Cardiac fibroblast (primary cell): ENCODE measurements around the gene CDKN1C.

Source experiments
- DNase-seq, 2 donors: peaks; one replicate each; pipeline versions ENCODE4 v3.0.0 to v3.0.0-alpha.2; 2010; ENCODE audit warnings: low read depth in 2 of 2
- H3K4me3 ChIP-seq, 2 donors: replicated peaks in 1 of 2; 1 replicate in 1 of 2; 2 replicates in 1 of 2; pipeline ENCODE4 v1.5.1; 2011; ENCODE audit warnings: low read depth in 2 of 2, low read length in 2 of 2, mild to moderate bottlenecking in 2 of 2, moderate library complexity in 1 of 2
- TF ChIP-seq, protein P1 (sequence below): IDR thresholded peaks from one replicate; pipeline ENCODE4 v1.5.1; 2011; ENCODE audit warnings: low read depth, mild to moderate bottlenecking, low read length, inconsistent platforms

Gene CDKN1C

DNA sequence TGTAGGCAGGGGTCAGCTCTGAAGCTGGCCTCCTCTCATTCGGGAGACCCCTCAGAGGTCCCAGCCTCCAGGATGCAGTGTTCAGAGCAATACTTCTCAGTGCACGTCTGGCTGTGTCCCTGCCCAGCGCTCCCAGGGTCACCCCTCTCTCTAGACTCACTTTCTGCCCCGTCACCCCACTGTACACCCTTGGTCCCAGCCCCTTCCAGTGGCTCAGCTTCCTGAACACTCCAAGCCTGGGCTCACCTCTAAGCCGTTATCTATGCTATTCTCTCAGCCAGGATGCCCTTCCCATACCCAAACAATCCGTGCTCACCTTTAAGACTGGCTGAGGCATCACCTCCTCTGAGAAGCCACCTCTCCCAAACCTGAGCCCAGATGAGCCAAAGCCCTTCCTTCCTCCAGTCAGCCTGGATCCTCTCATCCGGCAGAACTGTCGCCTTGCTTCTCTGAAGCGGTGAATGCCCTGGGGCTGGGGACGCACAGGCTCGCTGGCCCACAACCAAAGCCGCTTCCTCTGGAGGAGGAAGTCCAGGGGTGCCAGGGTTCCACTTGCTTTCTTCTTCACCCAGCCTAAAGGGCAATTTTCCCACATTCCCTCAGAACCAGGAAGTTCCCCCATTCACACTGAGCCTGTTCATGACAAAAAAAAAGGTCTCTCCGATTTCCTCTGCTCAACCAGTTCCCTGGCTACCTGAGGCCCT lies 13.7 kb upstream of the CDKN1C start:
- DNase-seq: no peak
- TF ChIP-seq, protein P1, sequence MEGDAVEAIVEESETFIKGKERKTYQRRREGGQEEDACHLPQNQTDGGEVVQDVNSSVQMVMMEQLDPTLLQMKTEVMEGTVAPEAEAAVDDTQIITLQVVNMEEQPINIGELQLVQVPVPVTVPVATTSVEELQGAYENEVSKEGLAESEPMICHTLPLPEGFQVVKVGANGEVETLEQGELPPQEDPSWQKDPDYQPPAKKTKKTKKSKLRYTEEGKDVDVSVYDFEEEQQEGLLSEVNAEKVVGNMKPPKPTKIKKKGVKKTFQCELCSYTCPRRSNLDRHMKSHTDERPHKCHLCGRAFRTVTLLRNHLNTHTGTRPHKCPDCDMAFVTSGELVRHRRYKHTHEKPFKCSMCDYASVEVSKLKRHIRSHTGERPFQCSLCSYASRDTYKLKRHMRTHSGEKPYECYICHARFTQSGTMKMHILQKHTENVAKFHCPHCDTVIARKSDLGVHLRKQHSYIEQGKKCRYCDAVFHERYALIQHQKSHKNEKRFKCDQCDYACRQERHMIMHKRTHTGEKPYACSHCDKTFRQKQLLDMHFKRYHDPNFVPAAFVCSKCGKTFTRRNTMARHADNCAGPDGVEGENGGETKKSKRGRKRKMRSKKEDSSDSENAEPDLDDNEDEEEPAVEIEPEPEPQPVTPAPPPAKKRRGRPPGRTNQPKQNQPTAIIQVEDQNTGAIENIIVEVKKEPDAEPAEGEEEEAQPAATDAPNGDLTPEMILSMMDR: no peak
- no peak overlapping the region for H3K4me3 ChIP-seq

DNA sequence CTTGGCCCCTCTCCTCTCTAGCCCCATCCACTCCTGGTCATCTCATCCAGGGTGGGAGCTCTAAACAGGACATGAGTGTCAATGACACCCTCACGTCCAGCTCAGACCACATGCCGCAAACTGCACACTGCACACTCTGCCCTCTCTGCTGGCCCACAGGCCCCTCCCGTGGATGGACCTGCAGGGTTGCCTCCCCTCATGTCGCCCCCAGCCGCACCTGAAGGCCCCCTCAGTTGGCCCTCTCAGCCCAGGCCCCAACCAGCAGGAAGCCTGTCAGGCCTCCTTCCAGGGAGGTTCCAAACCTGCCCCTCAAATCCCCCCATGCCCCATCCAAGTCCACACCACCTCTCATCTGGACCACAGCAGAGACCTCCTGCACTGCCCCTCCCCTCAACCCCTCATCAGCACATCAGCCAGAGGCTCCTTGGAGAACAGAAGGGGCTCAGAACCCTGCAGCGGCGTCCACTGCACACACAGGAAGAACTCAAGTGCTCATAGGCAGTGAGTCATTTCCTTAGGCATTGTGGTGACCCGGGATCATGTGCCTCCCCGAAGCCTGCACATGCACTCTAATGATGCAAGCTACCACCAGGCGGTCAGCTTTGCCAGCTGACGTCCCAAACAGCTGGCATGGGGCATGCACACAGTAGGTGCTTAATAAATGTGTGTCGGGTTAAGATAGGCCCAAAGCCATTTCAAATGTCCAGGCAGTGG lies 12.9 kb upstream of the CDKN1C start:
- no peak overlapping the region for H3K4me3 ChIP-seq
- DNase-seq: peak; percentile 93 to 94
- TF ChIP-seq, protein P1: no peak

DNA sequence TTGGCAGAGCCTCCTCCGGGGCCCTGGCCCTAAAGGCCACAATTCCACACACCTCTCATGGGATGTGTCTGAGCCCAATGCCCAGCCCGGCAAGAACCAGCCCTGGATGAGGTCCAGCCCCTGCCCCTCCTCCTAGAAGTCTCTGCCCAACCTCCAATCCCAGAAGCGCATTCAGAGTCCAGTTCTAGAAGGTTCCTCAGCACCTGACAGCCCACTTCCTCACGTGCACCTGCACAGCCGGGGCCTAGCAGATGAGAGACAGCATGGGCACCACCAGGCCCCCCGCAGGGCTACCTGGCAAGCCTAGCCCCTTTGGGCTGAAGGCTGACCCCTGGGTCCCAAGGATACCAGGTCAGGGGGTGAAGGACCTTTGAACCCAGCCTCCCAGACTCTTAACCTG lies 11.5 kb upstream of the CDKN1C start:
- TF ChIP-seq, protein P1: no peak
- DNase-seq: no peak
- no peak overlapping the region for H3K4me3 ChIP-seq

DNA sequence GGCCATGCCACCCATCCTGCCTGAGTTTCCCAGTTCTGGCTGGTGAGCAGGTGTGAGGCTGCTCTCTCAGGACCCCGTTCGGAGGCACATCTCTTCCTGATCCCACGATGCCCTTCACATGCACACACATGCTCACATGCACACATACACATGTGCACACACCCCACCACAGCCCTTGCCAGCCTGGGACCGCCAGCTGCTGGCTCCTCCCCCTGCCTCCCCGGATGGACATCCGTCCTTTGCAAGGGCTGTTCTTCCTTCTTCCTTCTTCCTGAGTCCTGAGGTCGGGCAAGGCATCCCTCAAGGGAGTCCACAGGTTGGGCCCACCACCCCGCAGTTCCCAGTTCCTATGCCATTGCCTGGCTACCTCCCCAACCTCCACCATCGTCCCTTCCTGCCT lies 10.5 kb upstream of the CDKN1C start:
- TF ChIP-seq, protein P1: no peak
- no peak for DNase-seq
- H3K4me3 ChIP-seq: no peak overlapping the region

DNA sequence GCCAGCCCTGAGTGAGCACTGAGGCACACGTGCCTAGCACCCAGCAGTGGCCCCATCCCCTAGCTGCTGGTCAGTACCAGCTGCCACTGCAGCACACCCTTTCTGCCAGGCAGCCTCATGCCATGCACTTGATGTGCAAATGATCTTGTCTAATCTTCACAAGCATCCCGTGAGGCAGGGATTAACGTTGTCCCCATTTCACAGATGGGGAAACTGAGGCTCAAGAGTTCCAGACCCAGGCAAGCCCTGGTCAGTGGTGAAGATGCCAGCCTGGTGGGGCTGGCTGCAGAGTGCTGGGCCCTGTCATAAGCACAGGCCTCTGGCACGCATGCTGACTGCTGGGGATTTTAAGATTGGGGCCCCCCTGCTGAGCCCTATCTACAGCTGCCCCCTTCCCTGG lies 8.4 kb upstream of the CDKN1C start:
- no peak for DNase-seq
- TF ChIP-seq, protein P1: no peak
- no peak overlapping the region for H3K4me3 ChIP-seq

DNA sequence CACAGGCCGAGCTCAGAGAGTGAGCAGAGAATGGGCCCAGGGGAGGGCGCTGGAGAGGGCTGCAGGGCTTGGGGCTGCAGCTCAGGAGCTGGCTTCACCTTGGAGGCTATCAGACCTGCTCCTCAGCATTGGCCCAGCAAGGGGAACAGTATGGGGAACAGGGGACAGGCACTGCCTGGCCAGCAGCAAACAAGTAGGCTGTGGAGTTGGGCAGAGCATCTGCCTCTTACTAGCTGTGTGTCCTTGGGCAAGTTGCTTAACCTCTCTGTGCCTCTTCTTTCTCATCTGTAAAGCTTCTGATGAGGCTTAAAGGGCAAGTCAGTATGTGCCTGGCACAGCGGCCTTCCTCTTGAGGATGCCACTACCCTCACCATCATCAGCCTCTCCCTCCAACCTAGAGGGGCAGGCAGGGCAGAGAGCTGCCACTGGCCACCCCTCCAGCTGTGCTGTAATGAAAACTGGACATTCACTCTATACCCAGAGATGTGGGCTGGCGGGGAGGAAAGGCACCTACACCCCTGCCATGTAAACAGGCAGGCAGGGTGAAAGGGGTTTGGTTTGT lies 7.5 kb upstream of the CDKN1C start:
- TF ChIP-seq, protein P1: peak; percentile 24
- no peak for DNase-seq
- H3K4me3 ChIP-seq: peak overlapping the region; percentile 41 to 45
